T-helper 2 cell (primary cell): ENCODE data around the gene LY6G6F.
A peak's percentile ranks its signal among the peaks of the same experiment; 100 is the strongest.

Source experiments
- DNase-seq, 5 experiments: peaks; one replicate each; pipeline versions ENCODE4 v3.0.0 to v3.0.0-alpha.2; 2012 to 2022

Gene LY6G6F

DNA sequence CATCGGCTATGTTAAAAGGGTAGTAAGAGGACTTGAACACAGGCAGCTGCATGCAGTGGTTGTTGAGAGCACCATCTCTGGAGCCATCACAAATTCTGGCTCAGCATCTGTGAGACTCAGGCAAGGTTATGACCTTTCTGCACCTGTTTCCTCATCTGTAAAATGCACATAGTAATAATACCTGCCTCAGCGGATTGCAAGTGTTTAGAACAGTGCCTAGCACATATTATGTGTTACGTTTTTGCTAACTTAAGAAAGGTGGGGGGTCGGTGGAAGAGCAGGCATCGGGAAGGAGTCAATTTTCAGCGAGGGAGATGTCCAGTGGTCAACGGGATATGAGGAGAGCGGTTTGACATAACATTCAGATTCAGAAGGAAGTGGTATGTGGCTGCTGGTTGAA lies 28.7 kb upstream of the LY6G6F start:
- DNase-seq = no peak

DNA sequence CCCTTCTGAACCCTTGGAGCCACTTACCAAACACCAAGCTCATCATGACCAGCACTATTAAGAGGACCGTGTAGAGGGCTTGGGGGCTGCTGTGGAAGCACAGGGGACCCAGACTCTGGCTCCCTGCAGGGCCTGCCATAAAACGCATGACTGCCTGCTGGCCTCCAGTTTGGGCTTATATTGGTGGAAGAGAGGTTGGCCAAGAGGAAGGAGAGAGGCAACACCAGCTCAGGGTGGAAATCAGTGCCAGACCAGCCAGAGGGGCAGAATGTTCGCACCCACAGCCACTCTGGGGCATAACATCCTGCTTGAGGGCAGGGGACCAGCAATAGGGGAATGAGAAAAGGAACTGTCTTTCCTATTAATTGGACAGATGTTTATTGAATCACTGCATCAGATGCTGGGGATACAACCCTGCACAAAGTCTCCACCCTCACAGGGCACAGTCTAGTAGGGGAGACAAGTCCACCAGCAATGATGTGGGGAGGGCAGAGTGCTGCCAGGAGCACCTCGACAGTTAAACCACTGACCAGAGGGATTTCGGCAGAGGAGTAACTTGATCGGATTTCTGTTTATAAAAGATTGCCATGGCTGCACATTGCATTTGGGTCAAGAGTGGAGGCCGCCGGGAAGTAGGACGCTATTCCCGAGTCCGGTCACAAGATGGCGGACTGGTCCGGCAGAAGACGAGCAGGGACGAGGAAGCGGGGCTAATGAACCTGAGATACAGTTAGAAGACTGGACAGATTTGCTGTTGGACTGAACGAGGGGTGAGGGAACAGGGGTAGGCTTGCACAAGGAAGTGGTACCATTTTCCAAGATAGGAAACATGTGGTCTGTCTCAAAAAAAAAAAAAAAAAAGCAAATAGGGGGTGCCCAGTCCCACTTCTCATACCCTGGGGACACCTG lies 26.2 kb upstream of the LY6G6F start, which contains the start of gene LY6G5C:
TSS of gene LY6G5C (minus strand) at position 842 of the 909 bp plus-strand sequence. CDS start at position 148, 694 bp downstream.
- peak in 3 of 5 experiments; percentile 44 to 75 (median 45) for DNase-seq

DNA sequence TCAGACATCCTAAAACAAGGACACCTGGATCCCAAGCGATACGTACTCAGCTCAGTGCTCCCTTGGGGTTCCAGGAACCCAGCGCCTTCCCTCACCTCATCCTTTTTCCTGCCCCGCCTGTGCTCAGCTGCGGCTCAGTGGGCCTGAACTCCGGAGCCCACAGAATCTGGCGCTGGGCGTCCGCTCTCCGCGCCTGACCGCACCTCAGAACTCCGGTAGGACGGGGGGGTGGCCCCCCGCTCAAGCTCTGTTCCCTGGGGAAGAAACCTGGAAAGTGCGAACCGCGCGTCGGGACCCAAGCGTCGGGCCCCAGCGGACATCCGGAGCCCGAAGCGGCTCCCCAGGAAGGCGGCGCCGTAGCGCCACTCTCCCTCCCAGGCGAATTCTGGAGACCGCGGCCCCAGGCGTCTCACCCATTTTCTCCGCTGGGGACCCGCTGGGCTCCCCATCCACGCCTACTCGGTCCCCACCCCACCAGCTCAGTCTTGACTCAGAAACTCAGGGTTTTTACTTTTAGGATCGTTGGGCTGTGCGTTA lies 25.5 kb upstream of the LY6G6F start:
- DNase-seq = peak in 3 of 5 experiments; percentile 25 to 51 (median 38)

DNA sequence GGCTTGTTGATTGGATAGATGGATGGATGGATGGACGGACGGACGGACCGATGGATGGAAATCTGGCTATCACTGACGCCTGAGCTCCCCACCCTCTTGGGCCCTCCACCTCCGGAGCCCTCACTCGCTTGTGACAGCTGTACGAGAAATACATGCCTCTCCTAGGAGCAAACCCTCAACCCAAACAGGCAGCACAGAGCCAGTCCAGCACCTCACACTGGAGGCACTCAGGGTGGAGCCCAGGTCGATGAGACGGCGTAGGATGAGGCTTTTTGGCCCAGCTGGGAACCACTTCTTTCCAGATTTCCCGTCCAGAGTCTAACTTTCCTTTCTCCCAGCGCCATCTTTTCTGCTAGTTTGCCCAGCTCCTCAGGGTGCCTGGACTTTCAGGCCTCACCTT lies 23.1 kb upstream of the LY6G6F start:
- no peak for DNase-seq

DNA sequence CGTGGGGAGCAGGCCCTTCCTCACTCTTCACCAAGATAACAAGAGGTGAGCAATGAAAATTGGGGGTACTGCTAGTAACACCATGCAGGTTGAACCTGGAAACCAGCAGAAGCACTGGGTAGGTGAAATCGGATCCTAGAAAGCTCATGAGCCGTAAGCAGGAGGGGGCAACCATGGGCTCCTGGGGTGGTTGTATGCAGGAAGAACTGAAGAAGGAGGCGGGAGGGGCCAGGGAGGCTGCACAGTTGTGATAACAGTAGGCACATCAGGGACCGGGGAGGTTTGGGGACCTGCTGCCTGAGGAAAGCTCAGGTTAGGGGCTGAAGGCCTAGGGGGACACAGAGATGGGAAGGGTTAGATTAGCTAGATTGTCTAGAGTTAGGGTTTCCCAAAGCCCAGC lies 20.2 kb upstream of the LY6G6F start:
- DNase-seq = no peak

DNA sequence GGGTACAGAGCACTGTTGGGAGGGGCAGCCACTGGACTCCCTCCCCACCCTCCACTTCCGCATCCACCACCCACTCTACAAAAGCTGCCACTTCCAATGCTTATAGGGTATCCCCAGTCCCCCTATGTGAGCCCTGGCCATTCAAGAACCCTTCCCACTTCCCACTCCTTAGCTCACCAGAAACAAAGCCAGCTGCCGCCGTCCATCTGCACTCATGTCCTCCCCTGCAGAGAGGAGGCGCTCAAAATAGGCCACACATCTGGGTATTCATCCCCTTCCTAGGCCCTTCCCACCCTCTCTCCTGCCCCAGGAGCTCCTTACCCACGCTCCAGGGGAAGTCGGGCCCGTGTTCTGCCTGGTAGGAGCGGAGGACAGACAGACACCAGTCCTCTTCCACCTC lies 19.3 kb upstream of the LY6G6F start:
- no peak for DNase-seq

DNA sequence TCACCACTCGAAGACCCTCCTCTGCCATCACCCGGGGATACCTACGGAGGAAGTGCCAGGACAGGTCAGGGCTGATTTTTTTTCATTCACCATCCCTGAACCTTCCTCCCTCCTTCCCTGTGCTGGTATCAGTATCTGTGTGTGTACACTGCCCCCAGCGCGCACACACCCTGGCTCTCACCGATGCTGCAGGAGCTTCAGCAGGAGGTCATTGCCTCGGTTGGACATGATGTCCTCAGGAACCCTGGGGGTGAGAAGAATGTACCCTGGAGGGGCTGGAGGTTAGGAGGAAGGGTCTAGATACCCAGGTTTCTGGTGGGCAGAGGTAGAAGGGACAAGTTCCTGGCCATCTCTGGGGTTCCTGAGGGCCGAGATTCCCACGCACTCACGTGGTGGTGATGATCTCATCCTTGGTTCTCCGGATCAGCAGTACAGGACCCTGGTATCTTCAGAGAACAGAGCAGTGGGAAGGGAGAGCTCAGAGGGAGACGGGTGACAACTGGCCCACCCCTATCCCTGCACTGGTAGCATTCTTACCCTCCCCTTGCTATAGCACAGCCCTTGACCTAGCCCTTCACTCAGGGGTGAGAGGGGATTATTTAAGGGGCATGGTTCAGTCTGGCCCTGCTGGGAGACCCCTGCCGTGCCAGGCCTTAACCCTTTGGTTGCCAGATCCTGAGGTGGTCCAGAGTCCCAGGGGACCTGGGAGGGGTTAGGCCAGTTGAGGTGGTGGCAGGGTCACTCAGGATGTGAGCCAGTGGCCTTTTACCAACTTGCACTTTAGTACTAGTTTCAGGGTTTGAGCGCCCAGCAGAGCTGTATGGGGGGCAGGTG lies 18.6 kb upstream of the LY6G6F start:
- no peak for DNase-seq

DNA sequence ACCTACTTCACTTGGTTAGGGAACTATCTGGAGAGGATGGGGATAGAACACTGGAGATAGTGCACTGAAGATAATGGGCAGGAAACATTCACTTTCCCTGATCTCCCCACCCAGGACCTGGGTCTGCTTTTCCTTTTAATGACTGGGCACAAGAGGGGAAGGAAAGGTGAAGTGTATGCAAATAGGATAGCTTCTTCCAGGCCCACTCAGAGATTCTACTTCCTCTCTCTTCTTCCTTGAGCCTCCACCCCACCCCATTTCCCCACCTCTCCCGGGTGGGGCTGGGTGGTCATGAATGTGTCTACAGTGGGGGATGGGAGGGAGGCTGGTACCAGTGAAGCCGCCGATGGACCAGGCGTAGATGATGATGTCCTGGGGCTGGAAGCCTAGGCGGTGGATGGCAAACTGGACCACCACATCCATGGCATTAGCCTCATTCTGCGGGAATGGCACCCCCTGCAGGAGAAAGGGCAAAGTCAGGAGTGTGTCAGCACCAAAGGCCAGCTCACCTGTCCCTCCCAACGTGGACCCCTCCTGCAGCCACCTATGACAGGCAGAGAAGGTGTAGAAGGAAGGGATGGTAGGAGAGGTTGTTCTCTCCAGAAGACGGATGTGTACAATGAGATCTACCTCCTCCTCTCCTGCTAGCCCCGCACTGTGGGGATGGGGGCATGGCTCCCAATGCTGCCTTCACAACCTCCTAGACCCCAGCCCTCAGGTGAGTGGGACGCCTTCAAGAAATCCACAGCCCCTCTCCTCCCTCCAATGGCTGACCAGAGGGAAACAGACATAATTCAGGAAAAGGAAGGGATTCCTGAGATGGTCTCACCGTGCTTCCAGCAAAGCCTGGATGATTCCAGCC lies 17.2 kb upstream of the LY6G6F start:
- no peak for DNase-seq

DNA sequence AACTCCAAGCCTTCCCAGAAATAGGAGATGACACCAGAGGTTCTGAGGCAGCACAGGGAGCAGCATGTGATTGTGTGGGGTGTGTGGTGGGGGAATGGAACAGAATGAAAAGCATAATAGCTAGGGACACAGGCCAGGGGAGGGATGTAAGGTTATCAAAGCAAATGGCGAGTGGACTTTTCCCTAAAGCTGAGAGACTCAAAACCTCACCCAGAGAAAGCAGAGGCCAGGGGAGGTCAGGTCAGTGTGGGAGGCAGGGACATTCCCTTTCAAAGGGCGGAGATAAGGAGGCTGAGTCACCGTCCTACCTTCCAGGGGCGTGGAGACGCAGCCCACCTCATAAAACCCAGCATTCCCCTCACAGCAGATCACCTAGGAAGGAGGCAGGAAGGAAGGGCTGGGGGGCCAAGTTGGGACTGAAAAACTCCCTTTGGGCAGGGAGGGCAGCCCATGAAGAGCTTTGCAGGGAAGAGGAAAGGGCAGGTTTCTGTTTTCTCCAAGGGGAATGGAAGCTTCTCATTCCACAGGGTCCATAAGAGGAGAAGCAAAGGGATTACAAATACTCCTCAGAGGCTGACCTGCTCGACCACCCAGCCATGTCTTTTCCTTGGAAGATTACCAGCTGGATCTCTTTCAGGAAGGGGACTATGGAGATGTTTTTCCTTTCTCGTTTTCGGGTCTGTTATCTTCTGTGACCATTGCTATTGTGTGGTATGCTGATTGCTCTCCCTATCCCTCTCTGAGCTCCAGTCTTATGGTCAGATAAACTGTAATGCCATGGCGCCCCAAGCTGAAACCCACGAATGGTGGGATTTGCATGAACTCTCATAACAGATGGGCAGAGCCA lies 16.2 kb upstream of the LY6G6F start:
- no peak for DNase-seq

DNA sequence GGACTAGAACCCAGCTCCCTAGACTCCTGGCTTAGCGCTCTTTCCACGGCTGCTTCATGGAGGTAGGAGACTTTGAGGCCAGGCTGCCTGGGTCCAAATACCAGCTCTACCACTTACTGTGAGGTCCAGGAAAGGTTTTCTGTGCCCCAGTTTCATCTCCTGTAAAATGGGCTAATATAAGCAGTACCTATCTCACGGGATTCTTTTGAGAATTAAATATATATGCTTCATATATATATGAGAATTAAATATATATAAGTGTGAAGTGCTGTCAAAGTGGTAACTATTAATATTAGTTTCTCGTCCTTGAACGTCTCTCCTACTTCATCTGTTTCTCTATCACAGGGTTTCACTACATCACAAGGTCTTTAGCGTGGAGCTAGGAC lies 15.6 kb upstream of the LY6G6F start:
- DNase-seq = no peak

DNA sequence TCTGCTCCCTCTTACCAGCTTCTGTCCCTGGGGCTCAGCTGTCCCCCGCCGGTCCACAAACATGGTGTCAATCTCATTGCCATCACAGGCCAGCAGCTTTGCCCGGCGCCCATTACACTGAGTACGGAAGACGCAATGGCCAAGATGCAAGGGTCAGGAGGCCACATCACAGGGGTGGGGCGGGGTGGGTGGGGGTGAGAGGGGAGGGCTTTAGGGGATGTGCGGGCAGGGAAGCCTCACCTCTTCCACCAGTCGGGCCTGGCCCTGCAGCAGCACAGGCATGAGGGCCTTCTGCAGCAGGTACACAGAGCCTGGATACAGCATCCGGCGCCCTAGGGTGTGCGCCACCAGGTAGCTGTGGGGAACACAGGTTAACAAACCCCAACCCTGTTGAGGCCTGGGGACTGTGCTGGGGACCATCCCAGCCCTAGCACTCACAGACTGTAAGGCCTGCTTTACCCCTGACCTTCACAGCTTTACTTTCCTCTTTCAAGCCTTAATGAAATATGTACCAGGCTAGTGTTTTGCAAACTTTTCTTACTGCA lies 15.0 kb upstream of the LY6G6F start:
- no peak for DNase-seq

DNA sequence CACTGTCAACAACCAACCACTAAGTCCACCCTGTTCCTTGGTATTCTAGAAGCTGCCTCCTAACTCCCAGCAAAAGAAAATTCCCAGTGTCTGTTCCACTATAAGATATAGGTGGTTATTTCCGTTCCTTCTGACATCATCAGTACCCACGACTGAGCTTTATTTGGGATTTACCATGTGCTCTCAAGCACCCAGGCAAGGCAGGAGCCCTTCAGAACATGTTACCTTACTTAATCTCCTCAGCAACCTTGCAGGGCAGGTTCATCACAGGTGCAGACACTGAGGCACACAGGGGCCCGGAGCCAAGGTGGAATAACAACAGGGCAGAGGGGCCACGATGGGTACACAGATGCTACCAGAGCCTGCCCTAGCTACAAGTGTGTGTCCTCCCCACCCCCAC lies 14.3 kb upstream of the LY6G6F start:
- no peak for DNase-seq

DNA sequence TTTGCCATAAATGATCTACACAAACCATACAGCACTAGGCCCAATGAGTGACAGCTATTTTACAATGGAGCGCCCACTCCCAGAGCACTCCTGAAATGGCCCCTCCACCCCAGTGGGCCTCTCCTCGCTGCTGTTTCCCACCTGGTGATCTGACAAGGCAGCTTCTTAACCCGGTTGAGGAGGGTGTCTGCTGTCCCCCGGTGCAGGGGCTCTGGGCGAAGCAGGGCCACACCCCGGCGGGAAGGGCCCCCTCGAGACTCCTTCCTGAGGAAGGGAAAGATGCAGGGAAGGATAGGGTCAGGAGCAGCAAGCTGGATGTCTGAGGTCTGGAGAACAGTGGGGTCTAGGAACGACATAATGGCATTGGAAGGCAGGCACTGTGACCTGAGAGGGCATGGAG lies 13.8 kb upstream of the LY6G6F start:
- no peak for DNase-seq

DNA sequence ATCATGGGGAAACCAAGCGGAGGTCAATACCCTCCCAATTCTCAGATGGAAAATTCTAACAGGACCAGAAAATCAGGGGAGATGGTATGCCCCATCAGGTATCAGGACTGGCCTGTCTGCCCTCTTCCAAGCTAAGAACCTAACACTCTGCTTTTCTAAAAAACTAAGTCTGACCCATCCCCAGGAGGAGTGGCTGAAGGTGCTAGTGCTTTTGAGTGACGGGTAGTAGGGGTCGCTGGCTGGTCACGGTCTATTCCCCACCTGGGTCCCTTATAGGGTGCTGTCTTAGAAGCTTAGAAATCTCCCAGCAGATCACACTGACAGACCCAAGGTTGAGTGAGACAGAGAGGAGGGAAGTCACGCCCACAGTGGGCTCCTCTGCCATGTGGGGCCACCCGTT lies 13.1 kb upstream of the LY6G6F start:
- no peak for DNase-seq

DNA sequence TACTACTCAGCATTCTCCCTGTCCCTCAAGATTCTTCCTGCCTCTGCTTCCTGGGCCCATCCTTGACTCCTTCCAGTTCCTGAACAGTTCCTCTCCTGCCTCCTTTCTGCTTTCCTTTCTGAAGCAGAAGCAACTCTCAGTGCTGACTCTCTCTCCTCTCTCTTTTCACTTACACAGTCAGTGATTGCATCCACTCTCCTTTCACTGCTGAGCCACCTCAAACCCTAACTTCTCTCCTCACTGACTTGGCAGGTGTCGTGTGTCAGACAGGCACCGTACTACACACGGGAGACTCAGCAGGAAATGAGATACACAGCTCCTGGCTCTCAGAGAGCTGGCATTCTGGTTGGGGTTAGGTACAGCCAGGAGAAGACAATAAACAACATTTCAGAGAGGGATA lies 9.1 kb upstream of the LY6G6F start:
- peak in 1 of 5 experiments; percentile 49 for DNase-seq

DNA sequence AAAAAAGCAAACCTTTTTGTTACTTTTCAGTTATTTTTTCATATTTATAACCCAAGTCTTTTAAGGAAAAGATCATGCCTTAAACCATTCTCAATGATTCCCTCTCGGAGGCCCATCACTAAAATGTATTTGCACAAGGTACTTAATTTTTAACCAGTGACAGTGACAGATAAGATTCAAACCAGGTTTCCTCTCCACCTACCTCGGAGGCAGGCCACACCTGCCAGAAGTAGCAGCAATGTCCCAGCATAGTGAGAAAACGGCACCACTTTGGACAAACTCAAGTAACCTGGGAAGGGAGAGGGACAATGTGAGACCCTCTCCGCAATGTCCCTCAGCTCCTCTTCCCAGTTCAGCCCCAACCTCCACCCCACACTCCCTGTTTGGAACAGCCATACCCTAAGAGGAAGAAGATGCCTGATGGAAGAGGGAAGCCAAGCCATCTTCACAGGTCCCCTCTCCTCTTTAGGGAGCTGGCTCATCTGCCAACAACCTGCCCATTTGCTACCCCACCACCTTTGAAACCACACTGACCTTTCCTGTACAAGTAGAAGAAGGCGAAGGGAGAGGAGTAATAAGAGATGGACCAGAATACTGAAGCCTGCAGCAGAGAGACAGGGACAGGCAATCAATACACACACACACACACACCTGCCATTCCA lies 5.8 kb upstream of the LY6G6F start:
- no peak for DNase-seq

DNA sequence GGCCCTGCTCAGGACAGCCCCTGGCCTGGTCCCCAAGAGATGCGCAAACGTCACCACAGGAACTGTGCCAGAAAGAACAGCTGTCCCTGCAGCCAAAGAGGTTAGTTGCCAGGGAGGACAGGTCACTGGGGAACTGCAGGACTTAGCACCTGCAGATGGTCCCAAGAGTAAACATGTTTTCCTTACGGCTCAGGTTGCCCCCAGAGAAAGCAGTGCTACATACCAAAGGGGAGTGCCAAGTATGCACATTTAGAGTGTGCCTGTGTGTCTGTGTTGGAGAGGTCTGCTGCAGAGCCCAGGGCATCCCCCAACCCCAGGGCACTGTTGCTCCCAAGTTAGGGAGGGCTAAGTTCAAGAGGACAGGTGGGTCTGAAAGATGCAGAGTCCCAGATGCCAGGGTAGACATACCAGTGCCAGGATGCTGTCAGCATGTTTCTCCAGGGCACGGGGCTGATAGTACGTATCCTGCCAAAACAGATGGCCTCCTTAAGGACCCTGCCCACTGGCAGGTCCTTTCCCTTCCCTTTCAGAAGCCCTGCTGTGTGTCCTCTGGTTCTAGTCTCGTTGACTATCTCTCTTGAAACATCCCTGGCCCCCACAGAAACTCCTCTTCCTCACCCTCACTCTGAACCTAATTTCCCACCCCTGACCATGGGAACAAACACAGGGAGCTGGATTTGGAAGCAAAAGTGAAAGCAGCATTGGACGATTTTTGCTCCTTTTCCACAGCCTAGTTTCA lies 4.8 kb upstream of the LY6G6F start:
- no peak for DNase-seq

DNA sequence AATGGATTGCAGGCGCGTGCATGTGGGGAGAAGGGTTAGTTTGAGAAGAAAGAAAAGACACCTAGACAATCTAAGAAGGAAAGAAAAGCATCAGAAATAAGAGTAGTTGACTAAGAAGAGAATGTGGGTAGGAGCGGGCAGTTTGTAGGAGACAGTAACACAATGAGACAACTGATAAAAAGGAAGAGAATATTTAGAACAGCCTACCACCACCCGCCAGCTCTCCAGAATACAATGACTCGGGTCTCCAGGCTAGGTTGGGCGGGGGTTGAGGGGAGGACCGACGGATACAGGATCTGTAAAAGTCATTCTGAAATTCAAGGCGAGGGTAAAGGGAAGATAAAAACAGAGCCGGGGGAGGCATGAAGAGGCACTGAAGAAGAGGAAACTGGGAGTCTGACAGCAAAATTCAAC lies 4.3 kb upstream of the LY6G6F start:
- DNase-seq = peak in 2 of 5 experiments; percentile 6 to 42

DNA sequence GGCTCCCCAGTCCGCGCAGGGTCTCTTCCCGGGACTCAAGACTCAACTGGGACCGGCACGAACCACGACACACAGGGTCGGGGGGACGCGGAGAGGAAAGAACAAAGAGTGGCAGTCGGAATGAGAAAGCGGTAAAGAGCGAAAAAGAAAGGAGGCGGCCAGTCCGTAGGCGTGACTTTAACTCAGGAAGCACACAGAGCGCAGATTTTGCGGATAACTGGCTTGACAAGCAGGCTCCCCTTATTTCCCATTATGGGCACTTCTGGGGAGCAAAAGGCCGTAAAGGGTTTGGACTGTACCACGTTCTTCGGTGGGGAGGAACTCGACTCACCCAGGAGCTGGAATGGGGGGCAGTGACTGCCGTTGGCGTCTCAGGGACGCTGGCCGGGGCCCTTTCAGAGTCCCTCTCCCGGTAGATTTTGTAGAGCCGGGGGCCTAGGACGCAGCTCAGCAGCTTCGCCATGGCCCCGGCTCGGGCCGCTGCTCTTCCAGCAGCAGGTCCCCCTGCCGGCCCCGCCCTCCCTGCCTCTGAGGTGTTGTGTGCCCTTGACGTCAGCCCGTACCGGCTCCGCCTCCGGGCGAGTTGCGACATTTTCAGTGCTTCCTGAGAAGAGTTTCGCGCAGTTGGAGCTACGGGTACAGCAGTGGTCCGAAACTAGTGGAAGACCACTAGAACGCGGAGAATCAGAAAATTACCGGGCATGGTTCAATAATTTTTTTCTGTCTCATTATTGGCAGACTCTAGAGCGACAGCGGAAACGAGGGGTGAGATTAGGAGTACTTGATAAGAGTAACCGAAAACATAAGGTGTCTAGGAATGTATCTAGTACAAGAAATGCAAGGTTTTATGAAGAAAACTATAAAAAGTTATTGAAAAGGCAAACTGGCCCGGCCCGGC lies 3.6 kb upstream of the LY6G6F start, which contains the start of gene ABHD16A:
TSS of gene ABHD16A (minus strand) at position 506 of the 898 bp plus-strand sequence. CDS start at position 463, 43 bp downstream.
- peak; percentile 90 to 99 (median 95) for DNase-seq
